GM18867 (cell line): ENCODE results near the gene SYT8.
"Not testable (repeated sequence)": the region's sequence is repeated elsewhere in the genome, so short reads cannot be mapped to it uniquely, and the experiment has no call there.

Experiments
- ATAC-seq: cut with Tn5 transposase; IDR thresholded peaks from one replicate; pipeline ENCODE4 v1.9.1; 2021; ENCODE audit warnings: mild to moderate bottlenecking, moderate library complexity; ENCODE audit not compliant: unreplicated experiment

SYT8 gene

DNA sequence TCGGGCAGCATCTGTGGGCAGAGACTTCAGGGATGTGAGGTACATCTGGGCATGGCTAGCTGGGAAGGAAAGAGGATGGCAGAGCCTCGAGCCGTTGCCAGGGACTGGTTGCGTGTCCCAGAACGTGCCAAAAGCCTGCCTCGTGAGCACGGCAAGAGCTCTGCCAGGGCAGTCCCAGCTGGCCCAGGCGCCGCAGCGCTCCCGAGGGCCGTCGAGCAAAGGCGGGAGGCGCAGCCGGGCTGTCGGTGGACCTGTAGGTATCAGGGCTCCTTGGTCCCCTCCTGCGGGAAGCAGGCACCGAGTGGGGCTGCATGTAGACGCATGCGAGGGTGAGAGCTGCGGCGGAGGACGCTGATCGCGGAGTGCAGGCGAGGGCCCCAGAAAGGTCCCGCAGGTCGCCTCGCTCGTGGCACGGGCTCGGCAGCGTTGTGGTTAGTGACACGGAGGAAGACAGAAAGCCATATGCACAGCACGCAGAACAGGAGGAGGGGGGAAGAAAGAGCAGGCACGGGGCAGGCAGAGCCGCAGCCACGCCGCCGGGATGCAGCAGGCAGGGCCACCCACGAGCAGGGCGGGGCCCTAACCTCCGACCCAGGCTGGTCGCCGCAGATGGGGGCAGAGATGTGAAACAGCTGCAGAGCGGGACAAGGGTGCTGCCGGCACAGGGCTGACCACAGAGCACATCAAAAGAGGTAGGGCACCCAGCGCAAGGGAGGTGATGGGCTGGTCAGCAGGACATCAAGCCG, 36.1 kb downstream of the SYT8 start:
- ATAC-seq = no peak

DNA sequence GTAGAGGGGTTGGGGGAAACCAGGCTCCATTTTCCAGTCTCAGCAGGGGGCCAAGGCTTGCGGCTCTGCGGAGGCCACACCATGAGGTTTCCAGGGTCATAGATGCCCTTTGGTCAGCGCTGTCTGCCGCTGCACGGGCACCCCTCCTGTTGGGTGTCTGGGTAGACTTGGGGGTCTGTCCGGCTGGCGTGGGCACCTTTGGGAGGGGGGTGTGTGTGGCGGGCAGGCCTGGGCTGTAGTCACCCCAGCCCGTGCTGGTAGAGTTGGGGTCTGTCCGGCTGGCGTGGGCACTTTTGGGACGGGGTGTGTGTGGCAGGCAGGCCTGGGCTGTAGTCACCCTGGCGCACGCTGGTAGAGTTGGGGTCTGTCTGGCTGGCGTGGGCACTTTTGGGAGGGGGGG, 36.7 kb downstream of the SYT8 start:
- no peak for ATAC-seq

GRCh38 chr11:1872267-1872985, 37.6 kb downstream of the SYT8 start:
- ATAC-seq = no peak

DNA sequence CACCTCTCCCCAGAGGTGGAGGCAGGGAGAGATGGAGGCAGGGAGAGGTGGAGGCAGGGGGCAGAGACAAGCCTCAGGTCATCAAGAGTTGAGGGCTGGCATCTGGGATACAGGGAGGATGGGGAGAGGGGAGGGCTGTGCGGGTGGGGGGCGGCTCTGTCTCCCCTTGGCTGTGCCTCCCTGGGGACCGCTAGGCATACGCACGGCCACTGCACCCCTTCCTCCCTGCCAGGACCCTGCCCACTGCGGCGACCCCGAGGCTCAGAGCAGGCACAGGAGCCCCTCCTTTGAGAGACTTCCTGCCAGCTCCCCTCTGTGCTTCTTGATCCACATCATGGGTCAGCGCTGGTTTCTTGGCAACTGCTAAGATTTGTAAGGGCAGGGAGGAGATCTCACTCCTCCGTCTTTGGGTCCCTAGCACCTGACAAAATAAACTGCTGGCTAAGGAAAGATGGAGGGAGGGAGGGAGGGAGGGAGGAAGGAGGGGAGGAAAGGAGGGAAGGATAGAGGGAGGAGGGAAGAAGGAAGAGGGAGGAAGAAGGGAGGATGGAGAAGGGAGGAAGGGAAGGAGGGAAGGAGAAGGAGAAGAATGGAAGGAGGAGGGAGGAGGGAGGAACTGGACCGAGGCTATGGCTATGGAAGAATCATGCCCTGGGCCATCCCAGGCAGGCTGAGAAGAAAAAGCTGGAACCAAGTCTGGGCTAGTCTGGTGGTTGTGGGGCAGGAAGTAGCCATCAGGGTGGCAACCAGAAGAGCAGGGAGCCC, 38.4 kb downstream of the SYT8 start:
- no peak for ATAC-seq

GRCh38 chr11:1873813-1874150, 39.0 kb downstream of the SYT8 start:
- ATAC-seq = not testable (repeated sequence)

DNA sequence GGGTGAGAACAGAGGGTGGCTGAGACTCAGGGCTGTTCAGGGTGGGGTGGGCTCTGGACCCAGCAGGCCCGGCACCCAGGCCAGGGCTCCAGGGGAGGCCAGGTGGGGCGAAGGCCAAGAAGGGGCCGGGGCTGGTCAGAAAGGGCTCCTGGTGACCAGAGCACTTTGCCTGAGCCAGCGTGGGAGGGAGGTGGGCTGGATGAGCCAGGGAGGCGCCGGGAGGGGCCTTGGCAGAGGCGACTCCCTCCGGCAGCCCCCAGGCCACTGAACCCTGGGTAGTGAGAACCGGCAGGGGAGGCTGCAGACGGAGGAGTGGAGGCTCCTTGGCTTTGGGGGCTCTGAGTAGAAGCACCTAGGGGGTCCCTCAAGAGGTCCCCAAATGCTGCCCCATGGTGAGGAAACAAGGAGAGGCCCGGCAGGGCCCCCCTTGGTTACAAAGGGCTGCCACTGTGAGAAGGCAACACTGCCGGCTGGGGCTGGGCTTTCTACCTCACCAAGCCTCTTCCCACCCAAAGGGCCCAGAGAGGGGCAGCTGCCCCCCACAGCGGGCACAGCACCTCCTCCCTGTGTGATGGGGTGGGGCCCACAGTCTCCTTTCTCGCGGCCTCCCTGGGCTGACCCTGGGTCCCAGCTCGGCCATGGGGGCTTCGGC, 39.8 kb downstream of the SYT8 start:
- ATAC-seq = not testable (repeated sequence)

GRCh38 chr11:1875093-1875850, 40.5 kb downstream of the SYT8 start:
- ATAC-seq = no peak

DNA sequence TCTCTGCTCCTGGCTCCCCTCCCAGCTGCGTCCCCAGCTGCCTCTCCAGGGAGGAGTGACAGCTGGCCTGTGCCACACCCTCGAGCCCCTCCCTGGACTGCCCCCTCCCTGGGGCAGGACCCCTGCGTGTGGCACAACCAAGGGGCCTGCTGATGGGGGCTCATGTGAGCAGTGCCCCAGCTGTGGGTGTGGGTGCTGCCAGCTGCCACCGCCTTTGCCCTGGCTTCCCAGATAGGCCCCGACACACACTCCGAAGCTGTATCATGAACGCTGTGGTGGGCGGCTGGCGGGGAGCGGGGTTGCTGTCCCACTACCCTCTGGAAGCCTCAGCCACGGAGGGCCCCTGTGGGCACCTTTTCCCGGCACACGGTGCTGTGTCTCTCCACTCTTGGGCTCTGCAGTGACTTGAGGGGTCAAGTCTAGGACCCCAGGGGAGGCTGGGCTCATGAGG, 41.1 kb downstream of the SYT8 start:
- not testable (repeated sequence) for ATAC-seq

DNA sequence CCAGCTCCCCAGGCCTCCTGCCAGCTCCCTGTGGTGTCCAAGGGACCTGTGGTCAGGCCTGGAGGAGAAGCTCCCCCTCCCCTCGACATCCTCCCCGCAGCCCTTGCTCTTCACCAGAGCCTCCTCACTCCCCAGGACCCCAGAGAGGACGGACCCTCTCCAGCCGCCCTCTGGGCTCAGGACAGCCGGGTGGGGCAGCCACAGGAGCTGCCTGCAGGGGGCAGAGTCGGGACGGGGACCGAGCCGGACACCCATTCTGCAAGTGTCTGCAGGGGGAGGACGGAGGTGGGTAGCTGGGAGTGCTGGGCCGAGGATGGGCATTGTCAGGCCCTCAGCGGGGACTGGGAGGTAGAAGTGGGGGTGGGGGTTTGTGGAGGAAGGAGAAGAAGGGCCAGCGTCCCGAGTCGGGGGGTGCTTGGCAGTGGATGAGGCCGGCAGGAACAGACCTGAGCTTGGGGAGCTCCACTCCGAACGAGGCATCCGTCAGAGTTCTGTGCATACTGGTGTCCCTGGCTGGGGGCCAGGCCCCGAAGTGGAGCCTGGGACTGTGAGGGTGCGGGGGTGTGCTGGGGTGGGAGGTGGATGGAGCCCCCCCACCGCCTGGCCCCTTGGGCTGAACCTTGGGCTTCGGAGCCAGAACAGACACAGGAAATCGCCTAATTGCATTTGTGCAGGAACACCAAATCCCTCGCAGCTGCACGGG, 41.7 kb downstream of the SYT8 start:
- ATAC-seq = no peak

DNA sequence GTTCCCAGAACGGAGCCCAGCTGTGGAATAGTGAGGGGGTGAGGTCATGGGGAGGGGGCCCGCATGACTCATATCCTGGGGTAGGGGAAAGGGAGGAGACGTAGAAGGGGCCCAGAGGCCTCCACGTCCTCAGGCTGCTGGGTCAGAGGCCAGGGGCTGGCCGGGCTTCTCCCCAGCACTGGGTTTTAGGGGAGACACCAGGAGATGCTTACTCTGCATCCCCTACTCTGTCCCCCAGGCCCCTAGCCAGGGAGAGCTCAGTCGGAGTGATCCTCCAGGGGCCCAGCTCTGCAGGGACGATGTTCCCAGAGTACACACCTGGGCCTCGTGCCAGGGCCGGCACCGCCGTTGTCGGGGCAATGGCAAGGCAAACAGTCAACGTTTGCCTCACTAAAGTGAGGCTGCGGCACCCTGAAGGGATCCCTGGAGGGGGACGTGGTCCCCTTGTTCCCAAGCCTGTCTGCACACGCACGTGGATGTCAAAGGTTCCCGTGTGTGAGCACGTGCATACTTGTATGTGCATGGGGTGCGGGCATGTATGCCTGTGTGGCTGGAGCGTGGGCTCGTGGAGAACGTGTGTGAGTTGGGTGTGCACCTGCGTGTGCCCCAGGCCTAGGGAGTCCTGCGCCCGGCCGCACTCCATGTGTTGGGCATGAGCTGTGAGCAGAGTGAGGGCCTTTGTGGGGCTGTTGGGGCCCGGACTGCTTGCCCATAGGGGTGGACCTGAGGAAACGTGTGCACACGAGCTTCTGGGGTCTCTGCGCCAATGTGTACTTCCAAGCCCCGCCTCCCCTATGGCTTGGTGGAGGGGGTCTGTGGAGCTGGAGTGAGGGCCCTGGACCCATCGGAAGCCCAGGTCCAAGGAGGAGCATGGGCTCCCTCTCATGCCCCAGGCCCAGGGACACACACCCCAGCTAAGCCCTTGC, 42.7 kb downstream of the SYT8 start:
- no peak for ATAC-seq

DNA sequence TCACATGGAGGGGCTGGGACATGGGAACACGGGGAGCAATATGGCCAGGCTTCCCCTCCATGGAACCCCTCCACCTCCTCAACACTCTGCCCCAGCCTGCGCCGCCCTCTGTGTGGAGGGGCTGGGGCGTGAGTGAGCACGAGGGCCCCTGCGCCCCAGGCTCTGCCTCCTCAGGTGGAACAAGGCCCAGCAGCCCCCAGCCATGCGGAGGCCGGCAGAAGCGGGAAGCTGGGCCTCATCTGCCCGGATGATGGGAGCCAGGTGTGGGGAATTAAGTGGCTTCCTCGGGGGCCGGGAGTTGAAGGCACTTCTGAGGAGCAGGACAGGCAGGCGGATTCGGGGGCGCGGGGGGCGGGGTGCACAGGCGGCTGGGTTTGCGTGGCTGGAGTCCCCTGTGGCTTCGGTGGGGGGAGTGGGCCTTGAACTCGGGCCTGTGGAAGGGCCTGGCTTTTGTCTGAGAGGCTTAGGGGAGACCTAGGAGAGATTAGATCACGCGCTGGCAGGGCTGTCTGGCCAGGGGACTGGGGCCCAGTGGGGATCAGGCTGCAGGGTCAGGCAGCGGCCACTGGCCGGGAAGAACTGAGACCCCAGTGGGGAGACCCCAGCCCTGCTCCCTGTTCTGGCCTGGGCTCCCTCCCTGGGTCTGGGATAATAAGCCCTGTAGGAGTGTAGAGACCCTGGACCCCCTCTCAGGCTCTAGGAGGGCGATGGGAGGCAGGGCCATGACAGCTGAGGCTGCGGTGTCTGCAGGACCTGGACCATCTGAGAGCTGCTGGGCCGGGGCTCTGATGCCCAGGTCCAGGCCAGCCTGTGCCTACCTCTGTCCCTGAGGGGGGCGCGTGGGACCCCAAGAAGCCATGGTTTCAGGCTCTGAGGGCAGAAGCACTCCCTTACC, 43.6 kb downstream of the SYT8 start:
- no peak for ATAC-seq

- ATAC-seq = no peak
These were observed 44.7 kb downstream of the SYT8 start for GRCh38 chr11:1879342-1879940.

DNA sequence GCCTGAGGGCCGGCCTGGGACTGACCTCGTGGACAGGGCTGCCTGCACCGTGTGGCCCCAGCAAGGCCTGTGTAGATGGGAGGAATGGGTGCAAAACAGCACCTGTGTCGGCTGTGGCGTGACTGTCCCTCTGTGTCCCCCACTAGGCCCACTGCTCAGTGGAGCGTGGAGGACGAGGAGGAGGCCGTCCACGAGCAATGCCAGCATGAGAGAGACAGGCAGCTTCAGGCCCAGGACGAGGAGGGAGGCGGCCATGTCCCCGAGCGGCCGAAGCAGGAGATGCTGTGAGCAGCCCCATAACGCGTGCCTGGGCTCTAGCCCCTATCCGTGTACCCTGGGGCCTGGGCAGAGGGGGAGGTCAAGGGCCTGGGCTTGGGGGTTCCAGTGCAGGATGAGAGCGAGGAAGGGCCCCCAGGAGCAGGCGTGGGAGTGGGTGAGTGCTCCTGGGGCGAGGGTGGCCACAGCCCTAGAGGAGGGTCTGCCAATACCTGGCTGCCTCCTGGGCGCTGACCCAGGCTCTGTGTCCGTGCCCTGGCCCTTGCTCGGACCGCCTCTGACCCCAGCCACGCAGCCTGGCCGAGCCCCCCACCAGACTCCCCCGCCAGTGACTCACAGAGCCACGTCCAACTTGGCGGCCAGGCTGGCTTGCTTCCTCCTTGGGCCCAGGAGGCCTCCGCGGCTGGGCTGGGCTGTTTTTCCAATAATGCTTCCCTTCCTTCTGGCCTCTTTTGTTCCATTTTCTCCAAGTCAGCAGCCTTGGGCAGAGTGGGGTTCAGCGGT, 45.3 kb downstream of the SYT8 start:
- no peak for ATAC-seq

- no peak for ATAC-seq
These were observed 46.1 kb downstream of the SYT8 start for GRCh38 chr11:1880746-1881441.

- no peak for ATAC-seq
These were observed 46.9 kb downstream of the SYT8 start for GRCh38 chr11:1881442-1882264.
